H9 (cell line): ENCODE measurements around the gene BZW2. TPM values are rescaled to one million over a fixed set of nuclear protein-coding genes. Genes with fewer than 3 reads are reported as not detected.

Source experiments
- DNase-seq: peaks from one replicate; pipeline ENCODE4 v3.0.0-alpha.2; 2017
- H2AFZ ChIP-seq: one replicate; pipeline ENCODE4 v1.6.1; 2013; ENCODE audit warnings: mild to moderate bottlenecking, low read length, control low read depth, moderate library complexity
- H2AK5ac ChIP-seq: 2 replicates; pipeline ENCODE4 v1.6.1; 2013; ENCODE audit warnings: low read length, control low read depth, mixed read lengths; ENCODE audit not compliant: insufficient read length
- H2BK120ac ChIP-seq: one replicate; pipeline ENCODE4 v1.6.1; 2013; ENCODE audit warnings: low read depth, mild to moderate bottlenecking, low read length, control low read depth, inconsistent platforms; ENCODE audit not compliant: poor library complexity, severe bottlenecking
- H2BK12ac ChIP-seq: 2 replicates; pipeline ENCODE4 v1.6.1; 2013; ENCODE audit warnings: low read length, control low read depth, mixed read lengths, low read depth; ENCODE audit not compliant: insufficient read length
- H2BK15ac ChIP-seq: 2 replicates; pipeline ENCODE4 v1.6.1; 2013; ENCODE audit warnings: low read depth, low read length, control low read depth
- H2BK20ac ChIP-seq: one replicate; pipeline ENCODE4 v1.6.1; 2013; ENCODE audit warnings: low read depth, mild to moderate bottlenecking, low read length, control low read depth, inconsistent platforms; ENCODE audit not compliant: poor library complexity, severe bottlenecking
- H2BK5ac ChIP-seq: 2 replicates; pipeline ENCODE4 v1.6.1; 2013; ENCODE audit warnings: low read length, control low read depth, mixed read lengths; ENCODE audit not compliant: insufficient read length
- H3K14ac ChIP-seq: 2 replicates; pipeline ENCODE4 v1.6.1; 2013; ENCODE audit warnings: low read length, control low read depth; ENCODE audit not compliant: insufficient read depth
- H3K18ac ChIP-seq: 2 replicates; pipeline ENCODE4 v1.6.1; 2013; ENCODE audit warnings: low read depth, mild to moderate bottlenecking, mixed read lengths, low read length, control low read depth; ENCODE audit not compliant: insufficient read length
- H3K23ac ChIP-seq: 2 replicates; pipeline ENCODE4 v1.6.1; 2013; ENCODE audit warnings: low read length, control low read depth, mixed read lengths, low read depth; ENCODE audit not compliant: insufficient read length
- H3K23me2 ChIP-seq: 2 replicates; pipeline ENCODE4 v1.6.1; 2013; ENCODE audit warnings: low read depth, mild to moderate bottlenecking, mixed read lengths, low read length, control low read depth; ENCODE audit not compliant: insufficient read length, poor library complexity, severe bottlenecking
- H3K27ac ChIP-seq: 2 replicates; pipeline ENCODE4 v1.5.1; 2013; ENCODE audit warnings: low read length, control low read depth, mixed read lengths, low read depth; ENCODE audit not compliant: insufficient read length
- H3K27me3 ChIP-seq: 2 replicates; pipeline ENCODE4 v1.6.1; 2013; ENCODE audit warnings: low read length, control low read depth, inconsistent platforms; ENCODE audit not compliant: insufficient read depth
- H3K4ac ChIP-seq: 2 replicates; pipeline ENCODE4 v1.6.1; 2013; ENCODE audit warnings: low read depth, mild to moderate bottlenecking, control low read depth, inconsistent platforms, low read length, moderate library complexity
- H3K4me1 ChIP-seq: 2 replicates; pipeline ENCODE4 v1.6.1; 2013; ENCODE audit warnings: low read length, control low read depth, inconsistent platforms; ENCODE audit not compliant: insufficient read depth
- H3K4me2 ChIP-seq: 2 replicates; pipeline ENCODE4 v1.6.1; 2013; ENCODE audit warnings: low read length, control low read depth, mixed read lengths; ENCODE audit not compliant: insufficient read length, insufficient read depth
- H3K56ac ChIP-seq: 2 replicates; pipeline ENCODE4 v1.6.1; 2013; ENCODE audit warnings: low read depth, mild to moderate bottlenecking, mixed read lengths, low read length, control low read depth; ENCODE audit not compliant: insufficient read length
- H3K79me1 ChIP-seq: 2 replicates; pipeline ENCODE4 v1.6.1; 2013; ENCODE audit warnings: low read depth, mild to moderate bottlenecking, moderate library complexity, low read length, control low read depth, inconsistent platforms; ENCODE audit not compliant: insufficient read depth, poor library complexity, severe bottlenecking
- H3K79me2 ChIP-seq: 2 replicates; pipeline ENCODE4 v1.6.1; 2013; ENCODE audit warnings: low read length, control low read depth, inconsistent platforms; ENCODE audit not compliant: insufficient read depth
- H3K9ac ChIP-seq: 2 replicates; pipeline ENCODE4 v1.6.1; 2013; ENCODE audit warnings: low read length, control low read depth, mixed read lengths; ENCODE audit not compliant: insufficient read length; ENCODE audit errors: extremely low read depth
- H3K9me3 ChIP-seq: one replicate; pipeline ENCODE4 v1.6.1; 2013; ENCODE audit warnings: low read depth, low read length, inconsistent platforms; ENCODE audit not compliant: control insufficient read depth
- H3T11ph ChIP-seq: one replicate; pipeline ENCODE4 v1.6.1; 2013; ENCODE audit warnings: mild to moderate bottlenecking, low read length, control low read depth, inconsistent platforms
- H4K20me1 ChIP-seq: one replicate; pipeline ENCODE4 v1.6.1; 2013; ENCODE audit not compliant: control insufficient read depth, insufficient read length, insufficient read depth
- H4K5ac ChIP-seq: 2 replicates; pipeline ENCODE4 v1.6.1; 2013; ENCODE audit warnings: low read depth, mild to moderate bottlenecking, mixed read lengths, low read length, control low read depth; ENCODE audit not compliant: insufficient read length
- H4K8ac ChIP-seq: replicated peaks from 2 replicates; pipeline ENCODE4 v1.6.1; 2013; ENCODE audit warnings: low read length, control low read depth, mixed read lengths, low read depth; ENCODE audit not compliant: insufficient read length
- H4K91ac ChIP-seq: 2 replicates; pipeline ENCODE4 v1.6.1; 2013; ENCODE audit warnings: low read depth, mild to moderate bottlenecking, moderate library complexity, mixed read lengths, low read length, control low read depth; ENCODE audit not compliant: insufficient read length
- H3K27ac Mint-ChIP-seq, 3 experiments: 2 replicates in 2 of 3; 3 replicates in 1 of 3; pipeline ENCODE4 v1.8.0; 2020 to 2021; ENCODE audit warnings: mixed read lengths in 3 of 3, mild to moderate bottlenecking in 1 of 3, moderate library complexity in 1 of 3
- H3K27me3 Mint-ChIP-seq: 2 replicates; pipeline ENCODE4 v1.8.0; 2021; ENCODE audit warnings: low read depth, mild to moderate bottlenecking, moderate library complexity, mixed read lengths
- H3K36me3 Mint-ChIP-seq, 3 experiments: 2 replicates in 2 of 3; 3 replicates in 1 of 3; pipeline ENCODE4 v1.8.0; 2020 to 2021; ENCODE audit warnings: low read depth in 3 of 3, mixed read lengths in 3 of 3; ENCODE audit not compliant: insufficient read depth in 1 of 3
- H3K4me1 Mint-ChIP-seq, 2 experiments: 2 replicates each; pipeline ENCODE4 v1.8.0; 2020; ENCODE audit warnings: mixed read lengths in 2 of 2
- H3K4me3 Mint-ChIP-seq, 2 experiments: 2 replicates in 1 of 2; 3 replicates in 1 of 2; pipeline ENCODE4 v1.8.0; 2020 to 2021; ENCODE audit warnings: mild to moderate bottlenecking in 2 of 2, mixed read lengths in 2 of 2, moderate library complexity in 1 of 2
- H3K9me3 Mint-ChIP-seq, 2 experiments: 2 replicates in 1 of 2; 3 replicates in 1 of 2; pipeline ENCODE4 v1.8.0; 2020; ENCODE audit warnings: mild to moderate bottlenecking in 2 of 2, mixed read lengths in 2 of 2, moderate library complexity in 1 of 2
- WGBS: extraction: QIAGEN DNeasy Blood & Tissue Kit; methylation state at CpG from one replicate; pipeline ENCODE4 v1.1.7; 2013; ENCODE audit warnings: missing lambda C conversion rate, low lambda C conversion rate, mixed read lengths; ENCODE audit not compliant: insufficient read length; ENCODE audit errors: extremely low coverage; 5-methylcytosine and 5-hydroxymethylcytosine counted together
- total RNA-seq: library from RNA; stranded (reverse); gene quantifications from 2 replicates; pipeline ENCODE4 v1.2.1, GENCODE V29; 2021
- TF ChIP-seq, protein P1 (sequence below): fragments of 200-600 bp; sonication (generic); conservative IDR thresholded peaks from 3 replicates; pipeline ENCODE4 v1.8.0; 2021; ENCODE audit warnings: antibody characterized with exemption, mild to moderate bottlenecking

Gene BZW2
- total RNA-seq, 1 experiment from 2014 or later: 64.6 TPM

DNA sequence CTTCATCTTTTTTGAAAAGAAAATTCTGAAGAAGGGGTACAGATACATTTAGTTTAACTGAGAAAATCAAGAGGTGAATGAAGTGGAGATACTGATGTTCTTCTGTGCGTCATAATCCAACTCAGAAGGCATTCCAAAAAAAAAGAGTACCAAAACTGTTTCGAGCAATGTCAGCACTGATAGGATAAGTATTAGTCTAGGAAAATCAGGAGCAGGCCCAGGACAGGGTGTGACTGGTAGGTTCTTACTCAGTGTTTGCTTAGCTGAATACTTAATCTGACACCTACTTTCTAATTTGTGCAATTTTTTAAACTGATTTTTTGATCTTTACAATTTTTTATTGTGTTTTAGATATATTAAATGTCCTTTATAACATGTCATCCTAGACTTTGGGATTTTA lies 4.3 kb downstream of the BZW2 start:
- Histone ChIP-seq H2AK5ac (no peak overlapping the region), H4K91ac (no peak overlapping the region), H3K14ac (no peak overlapping the region), H2BK5ac (no peak overlapping the region), H3K79me1 (no peaks in the 10 kb centered on the region), H3K23ac (no peak overlapping the region), H2BK20ac (no peak overlapping the region), H2BK15ac (no peak overlapping the region), H2BK12ac (no peak overlapping the region), H3K23me2 (no peaks in the 10 kb centered on the region), H3K4me1 (peaks cover 4% of the 10 kb centered on the region; the same call in 1 of the 2 replicates), H3K79me2 (peaks cover 34% of the 10 kb centered on the region; the same call in 1 of the 2 replicates), H4K8ac (no peak overlapping the region), H3K9me3 (no peaks in the 10 kb centered on the region), H3T11ph (no peak overlapping the region), H3K18ac (no peak overlapping the region), H3K27ac (no peak overlapping the region), H3K4ac (no peak overlapping the region), H4K20me1 (no peaks in the 10 kb centered on the region), H2AFZ (no peak overlapping the region), H3K56ac (no peak overlapping the region), H3K27me3 (no peaks in the 10 kb centered on the region), H2BK120ac (no peak overlapping the region), H3K4me2 (no peak overlapping the region), H3K9ac (no peak overlapping the region), H4K5ac (no peak overlapping the region)
- no peak overlapping the region for H3K27ac Mint-ChIP-seq
- no peaks in the 10 kb centered on the region for H3K27me3 Mint-ChIP-seq
- DNase-seq: no peak
- no CpG with 5 or more reads among the region's 2 CpGs for WGBS
- TF ChIP-seq, protein P1, sequence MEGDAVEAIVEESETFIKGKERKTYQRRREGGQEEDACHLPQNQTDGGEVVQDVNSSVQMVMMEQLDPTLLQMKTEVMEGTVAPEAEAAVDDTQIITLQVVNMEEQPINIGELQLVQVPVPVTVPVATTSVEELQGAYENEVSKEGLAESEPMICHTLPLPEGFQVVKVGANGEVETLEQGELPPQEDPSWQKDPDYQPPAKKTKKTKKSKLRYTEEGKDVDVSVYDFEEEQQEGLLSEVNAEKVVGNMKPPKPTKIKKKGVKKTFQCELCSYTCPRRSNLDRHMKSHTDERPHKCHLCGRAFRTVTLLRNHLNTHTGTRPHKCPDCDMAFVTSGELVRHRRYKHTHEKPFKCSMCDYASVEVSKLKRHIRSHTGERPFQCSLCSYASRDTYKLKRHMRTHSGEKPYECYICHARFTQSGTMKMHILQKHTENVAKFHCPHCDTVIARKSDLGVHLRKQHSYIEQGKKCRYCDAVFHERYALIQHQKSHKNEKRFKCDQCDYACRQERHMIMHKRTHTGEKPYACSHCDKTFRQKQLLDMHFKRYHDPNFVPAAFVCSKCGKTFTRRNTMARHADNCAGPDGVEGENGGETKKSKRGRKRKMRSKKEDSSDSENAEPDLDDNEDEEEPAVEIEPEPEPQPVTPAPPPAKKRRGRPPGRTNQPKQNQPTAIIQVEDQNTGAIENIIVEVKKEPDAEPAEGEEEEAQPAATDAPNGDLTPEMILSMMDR: no peak
- H3K36me3 Mint-ChIP-seq: peaks cover 0 to 1% (median 0%) of the 10 kb centered on the region in 3 experiments; a peak in 2 of 7 replicates
- H3K4me1 Mint-ChIP-seq: peaks cover 32 to 37% of the 10 kb centered on the region in 2 experiments
- H3K9me3 Mint-ChIP-seq: no peaks in the 10 kb centered on the region
- H3K4me3 Mint-ChIP-seq: no peak overlapping the region
